C4-2B (cell line): Measurements from ENCODE around the gene NRG3.

Experiments used
- H3K27ac ChIP-seq: fragments of 450-650 bp; 2 replicates; pipeline ENCODE4 v1.5.1; 2017
- ZFX ChIP-seq: fragments of 450-650 bp; IDR thresholded peaks from 2 replicates; pipeline ENCODE4 v1.6.1; 2017
- TF ChIP-seq, protein P1 (sequence below): fragments of 450-650 bp; conservative IDR thresholded peaks from 2 replicates; pipeline ENCODE4 v1.5.1; 2017; ENCODE audit warnings: mild to moderate bottlenecking

The NRG3 gene

DNA sequence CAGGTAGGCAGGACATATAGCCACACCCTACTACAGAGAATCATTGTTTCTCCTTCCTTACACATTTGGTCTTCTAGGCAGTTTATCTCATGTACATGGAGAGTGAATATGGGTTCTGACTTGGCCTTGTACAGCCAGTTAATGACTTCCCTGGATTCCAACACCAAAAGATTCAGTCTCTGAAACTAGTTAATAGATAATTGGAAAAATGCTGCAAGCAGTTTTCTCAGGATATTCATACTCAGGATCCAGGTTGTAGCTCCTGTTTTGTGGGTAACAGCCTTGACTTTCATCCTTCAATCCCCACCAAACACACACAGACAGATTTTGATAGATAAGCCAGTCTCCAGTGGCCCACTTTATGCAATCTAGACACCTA lies 690.2 kb downstream of the NRG3 start:
- TF ChIP-seq, protein P1, sequence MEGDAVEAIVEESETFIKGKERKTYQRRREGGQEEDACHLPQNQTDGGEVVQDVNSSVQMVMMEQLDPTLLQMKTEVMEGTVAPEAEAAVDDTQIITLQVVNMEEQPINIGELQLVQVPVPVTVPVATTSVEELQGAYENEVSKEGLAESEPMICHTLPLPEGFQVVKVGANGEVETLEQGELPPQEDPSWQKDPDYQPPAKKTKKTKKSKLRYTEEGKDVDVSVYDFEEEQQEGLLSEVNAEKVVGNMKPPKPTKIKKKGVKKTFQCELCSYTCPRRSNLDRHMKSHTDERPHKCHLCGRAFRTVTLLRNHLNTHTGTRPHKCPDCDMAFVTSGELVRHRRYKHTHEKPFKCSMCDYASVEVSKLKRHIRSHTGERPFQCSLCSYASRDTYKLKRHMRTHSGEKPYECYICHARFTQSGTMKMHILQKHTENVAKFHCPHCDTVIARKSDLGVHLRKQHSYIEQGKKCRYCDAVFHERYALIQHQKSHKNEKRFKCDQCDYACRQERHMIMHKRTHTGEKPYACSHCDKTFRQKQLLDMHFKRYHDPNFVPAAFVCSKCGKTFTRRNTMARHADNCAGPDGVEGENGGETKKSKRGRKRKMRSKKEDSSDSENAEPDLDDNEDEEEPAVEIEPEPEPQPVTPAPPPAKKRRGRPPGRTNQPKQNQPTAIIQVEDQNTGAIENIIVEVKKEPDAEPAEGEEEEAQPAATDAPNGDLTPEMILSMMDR, result no peak
- no peak for TF ChIP-seq ZFX
- H3K27ac ChIP-seq, result no peak overlapping the region

GRCh38 chr10:82572744-82573143 lies 697.8 kb downstream of the NRG3 start:
- H3K27ac ChIP-seq, result no peak overlapping the region
- TF ChIP-seq, protein P1, result no peak
- no peak for TF ChIP-seq ZFX

- no peak overlapping the region for H3K27ac ChIP-seq
- TF ChIP-seq ZFX, result no peak
- TF ChIP-seq, protein P1, result no peak
Observed at GRCh38 chr10:82574081-82574480, 699.1 kb downstream of the NRG3 start.

DNA sequence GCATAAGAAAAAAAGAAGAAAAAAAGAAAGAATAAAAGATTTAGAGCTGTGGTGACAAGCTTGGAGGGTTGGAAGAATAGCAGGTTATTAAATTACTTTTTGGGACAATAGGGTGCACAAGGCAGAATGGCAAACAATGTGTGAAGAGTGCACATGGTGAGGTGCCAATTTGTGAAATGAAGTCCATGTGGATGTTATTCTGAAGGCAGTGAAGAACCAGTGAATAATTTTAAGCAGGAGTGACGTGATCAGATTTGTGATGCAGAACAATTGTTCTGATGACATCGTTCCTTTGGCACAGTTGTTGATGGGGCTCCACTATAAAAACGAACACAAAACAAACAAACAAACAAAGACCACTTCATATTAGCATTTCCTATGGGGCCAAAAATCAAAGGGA lies 700.3 kb downstream of the NRG3 start:
- TF ChIP-seq, protein P1, result no peak
- no peak for TF ChIP-seq ZFX
- no peak overlapping the region for H3K27ac ChIP-seq

- TF ChIP-seq, protein P1, result no peak
- TF ChIP-seq ZFX, result no peak
- no peak overlapping the region for H3K27ac ChIP-seq
Observed at GRCh38 chr10:82576093-82576492, 701.1 kb downstream of the NRG3 start.

- H3K27ac ChIP-seq, result no peak overlapping the region
- TF ChIP-seq, protein P1, result no peak
- TF ChIP-seq ZFX, result no peak
Observed at GRCh38 chr10:82581940-82582339, 706.9 kb downstream of the NRG3 start.

- no peak for TF ChIP-seq ZFX
- TF ChIP-seq, protein P1, result no peak
- H3K27ac ChIP-seq, result no peak overlapping the region
Observed at GRCh38 chr10:82591421-82591820, 716.4 kb downstream of the NRG3 start.
